ENCODE results near the gene ASPSCR1. TPM values are rescaled to one million over a fixed set of nuclear protein-coding genes. Genes with fewer than 3 reads are reported as not detected.

The ASPSCR1 gene
- total RNA-seq, 1 experiment from 2014 or later = 85.0 TPM

DNA sequence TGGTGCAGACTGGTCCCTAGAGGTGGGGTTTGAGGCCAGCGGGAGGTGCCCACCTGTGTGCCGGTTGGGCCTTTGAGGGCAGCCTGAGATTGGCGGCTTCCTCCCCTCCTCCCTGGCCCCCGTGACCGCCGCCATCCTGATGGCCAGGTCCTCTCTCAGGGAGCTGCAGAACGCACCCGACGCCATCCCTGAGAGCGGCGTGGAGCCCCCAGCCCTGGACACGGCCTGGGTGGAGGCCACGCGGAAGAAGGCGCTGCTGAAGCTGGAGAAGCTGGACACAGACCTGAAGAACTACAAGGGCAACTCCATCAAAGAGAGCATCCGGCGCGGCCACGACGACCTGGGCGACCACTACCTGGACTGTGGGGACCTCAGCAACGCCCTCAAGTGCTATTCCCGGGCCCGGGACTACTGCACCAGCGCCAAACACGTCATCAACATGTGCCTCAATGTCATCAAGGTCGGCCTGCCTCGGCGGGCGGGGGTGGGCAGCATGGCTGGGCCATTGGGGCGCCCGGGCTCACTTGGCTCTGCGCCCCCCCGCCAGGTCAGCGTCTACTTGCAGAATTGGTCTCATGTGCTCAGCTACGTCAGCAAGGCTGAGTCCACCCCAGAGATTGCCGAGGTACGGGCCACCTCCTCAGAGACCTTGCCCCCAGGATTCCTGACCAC lies 77.1 kb downstream of the ASPSCR1 start:
- DNase-seq (ENCODE audit: low spot score) = no peak

DNA sequence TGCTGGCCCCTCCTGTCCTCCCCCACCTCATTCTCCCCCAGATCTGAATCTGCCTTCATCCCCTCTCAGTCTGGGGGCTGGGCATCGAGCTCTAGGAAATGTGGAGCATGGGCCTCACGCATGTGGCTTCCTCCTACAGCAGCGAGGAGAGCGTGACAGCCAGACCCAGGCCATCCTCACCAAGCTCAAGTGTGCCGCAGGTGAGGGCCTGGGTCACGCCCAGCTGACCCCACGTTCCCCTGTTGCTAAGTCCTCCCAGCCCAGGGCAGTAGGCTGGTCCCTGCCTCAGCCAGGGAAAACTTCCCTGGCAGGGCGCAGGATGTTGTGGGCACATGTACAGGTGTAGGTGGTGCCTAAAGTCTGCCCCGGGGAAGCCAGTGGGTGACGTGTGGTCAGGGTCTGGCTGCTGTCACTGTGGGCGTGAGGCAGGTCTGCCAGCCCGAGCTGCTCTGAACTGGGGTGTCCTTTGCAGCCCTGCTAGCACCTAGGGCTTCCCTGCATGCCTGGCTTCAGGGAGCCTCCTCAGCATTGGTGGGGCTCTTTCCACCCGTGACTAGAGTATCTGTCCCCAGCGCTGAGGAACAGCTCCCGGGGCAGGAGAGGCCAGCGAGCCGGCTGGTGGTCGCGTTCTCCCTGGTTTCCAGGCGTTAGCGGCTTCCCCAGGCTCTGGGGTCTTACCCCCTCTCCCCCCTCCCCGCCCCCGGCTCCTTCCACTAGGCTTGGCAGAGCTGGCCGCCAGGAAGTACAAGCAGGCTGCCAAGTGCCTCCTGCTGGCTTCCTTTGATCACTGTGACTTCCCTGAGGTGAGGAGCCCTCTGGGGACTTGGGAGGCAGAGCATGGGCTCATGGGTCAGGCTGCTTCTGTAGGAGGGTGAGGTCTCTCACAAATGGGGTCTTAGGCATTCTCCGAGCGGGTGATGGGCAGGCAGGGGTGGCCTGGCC lies 77.9 kb downstream of the ASPSCR1 start:
- DNase-seq (ENCODE audit: low spot score) = no peak

DNA sequence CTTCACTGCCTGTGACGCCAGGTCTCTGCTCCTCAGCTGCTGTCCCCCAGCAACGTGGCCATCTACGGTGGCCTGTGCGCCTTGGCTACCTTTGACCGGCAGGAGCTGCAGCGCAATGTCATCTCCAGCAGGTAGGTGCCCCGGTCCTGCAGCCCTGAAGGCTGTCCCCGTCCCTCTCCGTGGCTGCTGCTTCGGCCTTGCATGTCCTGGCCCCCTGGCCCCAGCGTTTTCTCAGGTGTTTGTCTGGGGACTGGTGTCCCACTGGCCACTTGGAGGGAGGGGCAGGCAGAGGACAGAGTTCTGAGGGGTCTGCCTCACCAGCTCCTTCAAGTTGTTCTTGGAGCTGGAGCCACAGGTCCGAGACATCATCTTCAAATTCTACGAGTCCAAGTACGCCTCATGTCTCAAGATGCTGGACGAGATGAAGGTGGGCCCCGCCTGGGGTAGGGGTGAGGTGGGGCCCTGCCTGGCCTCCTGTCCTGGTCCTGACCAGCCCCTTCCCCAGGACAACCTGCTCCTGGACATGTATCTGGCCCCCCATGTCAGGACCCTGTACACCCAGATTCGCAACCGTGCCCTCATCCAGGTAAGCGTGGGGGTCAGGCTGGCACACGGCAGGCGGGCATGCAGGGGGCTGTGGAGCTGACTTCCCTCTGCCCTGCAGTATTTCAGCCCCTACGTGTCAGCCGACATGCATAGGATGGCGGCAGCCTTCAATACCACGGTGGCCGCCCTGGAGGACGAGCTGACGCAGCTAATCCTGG lies 78.7 kb downstream of the ASPSCR1 start:
- DNase-seq (ENCODE audit: low spot score) = no peak

DNA sequence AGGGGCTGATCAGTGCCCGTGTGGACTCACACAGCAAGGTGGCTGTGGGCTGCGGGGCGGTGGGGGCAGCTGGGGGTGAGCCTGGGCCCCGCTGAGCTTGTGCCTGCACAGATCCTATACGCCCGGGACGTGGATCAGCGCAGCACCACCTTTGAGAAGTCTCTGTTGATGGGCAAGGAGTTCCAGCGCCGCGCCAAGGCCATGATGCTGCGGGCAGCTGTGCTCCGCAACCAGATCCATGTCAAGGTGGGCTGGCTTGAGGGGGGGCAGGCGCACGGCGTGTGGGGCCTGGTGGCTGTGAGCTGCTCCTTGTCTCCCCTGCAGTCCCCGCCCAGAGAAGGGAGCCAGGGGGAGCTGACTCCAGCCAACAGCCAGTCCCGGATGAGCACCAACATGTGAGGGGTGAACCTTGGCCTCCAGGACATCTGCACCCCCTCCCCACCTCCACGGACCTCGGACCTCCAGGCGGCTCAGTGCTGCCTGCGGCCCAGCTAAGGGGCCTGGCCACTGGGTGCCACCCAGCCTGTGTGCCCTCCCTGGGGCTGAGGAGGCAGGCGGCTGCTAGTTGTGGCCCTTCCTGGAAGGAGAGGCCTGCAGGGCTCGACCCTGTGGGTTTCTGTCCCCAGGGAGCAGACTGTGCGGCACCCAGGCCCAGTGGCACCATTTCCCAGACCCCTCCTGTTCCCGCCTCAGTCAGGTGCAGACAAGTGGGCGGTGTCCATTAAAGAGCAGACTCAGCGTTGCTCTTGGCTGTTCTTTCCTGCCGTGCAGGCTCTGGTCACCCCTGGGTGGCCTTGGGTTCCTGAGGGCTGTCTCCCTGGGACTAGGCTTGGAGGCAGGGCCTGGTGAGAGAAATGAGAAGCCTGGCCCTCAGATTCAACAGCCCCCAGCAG lies 79.5 kb downstream of the ASPSCR1 start:
- DNase-seq (ENCODE audit: low spot score) = no peak

DNA sequence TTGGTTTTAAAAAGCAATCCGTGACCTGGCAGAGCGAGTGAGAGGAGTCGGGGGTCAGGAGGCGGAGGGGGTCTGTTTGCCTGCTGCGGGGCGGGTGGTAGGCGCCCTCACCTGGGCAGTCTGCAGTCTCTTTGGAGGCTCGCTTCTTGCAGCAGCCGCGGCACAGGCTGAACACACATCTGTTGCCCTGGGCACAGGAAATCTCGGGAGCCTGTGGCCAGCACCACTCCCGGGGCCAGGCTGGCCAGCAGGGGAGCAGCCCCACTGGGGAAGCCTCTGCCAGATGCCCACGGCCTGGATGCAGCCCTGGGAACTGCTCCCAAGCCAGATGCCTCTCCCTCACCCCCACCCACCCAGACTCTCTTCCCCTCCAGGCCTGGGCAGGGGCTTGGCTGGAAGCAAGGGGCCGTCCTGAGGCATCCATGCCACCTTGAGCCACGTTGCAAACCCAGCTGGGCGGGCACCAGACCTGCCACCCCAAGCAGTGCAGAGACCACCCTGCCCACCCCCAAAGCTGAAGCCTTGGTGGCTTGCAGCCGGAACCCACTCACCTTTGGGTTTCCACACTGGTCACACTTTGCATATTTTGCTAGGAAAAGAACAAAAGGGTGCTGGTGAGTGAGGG lies 80.9 kb downstream of the ASPSCR1 start:
- DNase-seq (ENCODE audit: low spot score) = no peak

DNA sequence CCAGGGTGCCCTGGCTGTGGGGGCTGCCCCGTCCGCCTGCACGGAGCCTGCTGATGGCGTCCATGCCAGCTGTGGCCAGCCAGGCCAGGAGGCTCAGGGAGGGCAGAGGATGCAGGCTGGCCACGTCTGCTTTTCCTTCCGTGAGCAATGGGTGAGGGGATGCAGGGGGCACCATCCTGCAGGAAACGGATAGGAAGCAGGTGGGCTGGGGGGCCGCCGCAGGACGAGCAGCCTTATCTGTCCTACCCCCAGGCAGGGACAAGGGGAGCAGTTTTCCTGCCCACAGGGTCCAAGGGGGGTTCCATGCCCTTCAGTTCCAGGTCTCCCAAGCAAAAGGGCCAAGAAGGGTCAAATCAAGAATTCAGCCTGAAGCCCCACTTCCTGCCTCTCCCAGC lies 81.4 kb downstream of the ASPSCR1 start:
- DNase-seq (ENCODE audit: low spot score) = no peak

DNA sequence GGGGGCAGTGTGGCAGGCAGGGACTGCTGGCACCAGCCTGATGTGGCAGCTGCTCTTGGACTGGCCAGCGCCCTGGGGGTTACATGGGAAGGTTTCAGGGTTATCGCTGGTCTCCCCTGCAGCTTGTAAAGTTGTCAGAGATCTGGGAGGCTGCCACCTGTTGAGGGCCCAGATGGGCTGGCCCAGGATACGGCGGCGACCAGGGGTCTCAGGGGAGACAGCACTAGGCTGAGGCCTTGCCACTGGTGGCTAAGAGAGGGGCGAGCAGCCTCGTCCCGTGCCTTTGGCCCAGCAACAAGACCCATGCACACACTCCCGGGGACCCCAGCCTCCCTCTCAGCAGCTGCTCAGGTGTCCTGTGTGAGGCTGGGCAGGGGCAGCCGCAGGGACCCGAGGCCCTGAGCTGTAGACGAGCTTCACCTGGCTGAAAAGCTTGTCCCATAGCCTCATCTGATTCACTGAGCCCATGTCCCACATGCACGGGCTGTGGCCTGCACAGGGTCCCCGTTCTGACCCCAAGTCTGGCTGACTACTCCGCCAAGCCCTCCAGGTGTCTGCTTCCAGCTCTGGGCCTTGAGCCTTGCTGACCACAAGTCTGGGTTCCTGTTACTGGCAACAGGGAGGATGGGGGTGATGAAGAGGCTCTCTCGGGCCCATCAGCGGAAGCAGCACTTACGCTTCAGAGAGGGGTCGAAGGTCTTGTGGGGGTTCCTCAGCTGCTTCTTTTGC lies 82.0 kb downstream of the ASPSCR1 start:
- DNase-seq (ENCODE audit: low spot score) = no peak

DNA sequence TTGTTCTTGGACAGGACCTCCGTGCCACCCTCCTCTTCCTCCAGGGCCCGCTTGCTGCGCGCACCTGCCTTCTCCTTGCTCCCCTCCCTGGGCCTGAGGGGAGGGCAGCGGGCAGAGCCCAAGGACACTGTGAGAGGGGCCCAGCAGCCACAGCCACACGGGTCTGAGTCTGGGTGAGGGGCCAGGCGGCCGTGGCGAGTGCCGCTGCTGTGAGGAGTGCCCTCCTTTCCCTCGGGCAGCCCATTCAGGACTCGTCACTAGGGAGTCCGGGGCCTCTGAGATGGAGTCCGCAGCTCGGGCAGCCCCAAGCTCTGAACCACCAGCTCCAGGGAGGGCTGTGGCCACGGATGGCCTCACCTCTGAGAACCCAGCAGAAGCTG lies 82.6 kb downstream of the ASPSCR1 start:
- DNase-seq (ENCODE audit: low spot score) = no peak

DNA sequence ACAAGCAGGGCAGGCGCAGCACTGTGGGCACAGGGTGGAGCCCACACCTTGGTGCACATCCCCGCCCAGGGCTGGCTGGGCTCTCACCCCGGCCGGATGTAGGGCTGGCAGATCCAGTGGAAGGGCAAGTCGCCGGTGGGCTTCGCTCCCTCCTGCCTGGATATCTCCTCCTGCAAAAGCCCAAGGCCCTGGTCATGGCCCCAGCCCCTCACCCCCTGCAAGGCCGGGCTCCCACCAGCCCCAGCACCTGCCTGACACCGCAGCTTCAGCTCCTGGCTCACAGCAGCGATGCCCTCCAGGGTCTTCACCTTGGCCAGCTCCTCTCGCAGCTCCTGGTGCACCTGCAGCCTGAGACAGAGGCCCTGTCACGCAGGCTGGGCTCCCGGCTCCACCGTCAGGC lies 83.2 kb downstream of the ASPSCR1 start:
- no peak for DNase-seq (ENCODE audit: low spot score)

DNA sequence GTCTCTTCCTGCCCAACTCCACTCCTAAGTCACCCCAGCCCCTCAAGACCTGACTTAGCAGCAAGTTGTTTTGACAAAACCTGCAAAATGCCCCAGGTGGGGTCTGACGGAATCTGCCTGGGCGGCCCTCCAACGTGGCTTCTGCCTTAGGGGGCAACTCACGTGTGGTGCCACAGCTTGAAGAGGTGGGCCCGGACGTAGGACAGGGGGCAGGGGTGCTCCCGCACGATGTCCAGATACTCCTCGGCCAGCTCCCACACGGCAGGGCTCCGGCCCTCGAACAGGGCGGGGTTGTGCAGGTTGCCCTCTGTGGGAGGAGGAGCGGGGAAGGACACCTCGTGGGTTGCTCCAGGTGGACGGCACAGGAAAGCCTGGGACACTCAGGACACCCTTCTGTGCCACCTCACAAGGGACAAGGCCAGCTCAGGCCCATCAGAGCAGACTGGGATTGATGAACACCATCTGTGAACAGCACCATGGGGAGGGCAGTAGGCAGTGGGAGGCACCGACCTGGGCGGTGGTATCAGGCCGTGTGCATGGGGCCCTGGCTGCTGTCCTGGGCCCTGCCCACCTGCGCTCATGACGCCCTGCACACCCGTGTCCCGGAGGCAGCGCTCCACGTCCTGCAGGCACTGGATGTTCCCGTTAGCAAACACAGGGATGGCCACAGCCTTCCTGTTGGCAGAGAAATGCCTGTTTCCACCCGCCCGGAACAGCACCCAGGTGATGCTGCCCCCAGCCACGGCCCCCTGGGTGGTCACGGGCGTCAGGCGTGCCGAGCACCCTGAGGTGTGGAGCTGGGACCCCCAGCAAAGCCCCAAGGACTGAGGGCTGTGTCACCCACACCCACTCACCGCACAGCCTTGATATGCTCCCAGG lies 83.9 kb downstream of the ASPSCR1 start:
- DNase-seq (ENCODE audit: low spot score) = no peak

DNA sequence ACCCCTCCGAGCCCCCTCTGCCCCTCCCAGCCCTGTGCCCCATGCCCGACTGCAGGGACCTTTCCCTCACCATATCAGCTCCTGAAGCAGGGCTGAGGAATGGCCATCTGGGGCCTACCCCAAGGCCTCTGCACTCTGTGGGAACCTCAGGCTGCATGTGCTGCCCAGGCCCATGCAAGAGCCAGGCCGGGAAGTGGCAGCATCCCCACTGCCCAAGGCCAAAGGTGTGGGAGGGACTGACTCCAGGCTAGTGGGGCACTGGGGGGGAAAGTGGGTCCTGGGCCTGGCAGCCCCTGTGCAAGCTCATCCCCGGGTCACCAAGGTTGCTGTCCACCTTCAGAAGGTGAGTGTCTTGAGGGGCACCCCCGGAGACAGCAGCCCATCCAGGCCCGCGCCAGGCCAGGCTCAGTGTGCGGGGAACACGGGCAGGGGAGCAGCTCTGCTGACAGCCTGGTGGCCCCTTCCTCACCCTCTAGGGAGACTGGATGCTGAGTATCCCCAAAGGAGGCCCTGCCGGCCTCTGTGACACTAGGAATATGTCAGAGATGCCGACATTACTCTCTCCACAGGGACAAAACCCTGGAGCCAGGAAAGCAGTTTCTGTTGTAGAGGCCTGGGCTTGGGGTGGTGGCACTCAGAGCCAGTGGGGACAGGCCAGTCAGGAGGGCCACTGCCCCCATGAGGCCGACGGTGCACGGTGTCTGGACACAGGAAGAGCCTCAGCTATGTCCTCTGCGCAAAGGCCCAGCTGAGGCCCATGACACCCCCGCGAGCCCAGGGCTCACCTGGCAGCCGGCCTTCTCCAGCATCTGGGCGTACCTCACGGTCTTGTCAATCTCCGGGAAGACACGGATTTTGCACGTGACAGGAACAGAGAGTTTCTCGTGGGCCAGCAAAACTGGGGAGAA lies 84.9 kb downstream of the ASPSCR1 start:
- no peak for DNase-seq (ENCODE audit: low spot score)

DNA sequence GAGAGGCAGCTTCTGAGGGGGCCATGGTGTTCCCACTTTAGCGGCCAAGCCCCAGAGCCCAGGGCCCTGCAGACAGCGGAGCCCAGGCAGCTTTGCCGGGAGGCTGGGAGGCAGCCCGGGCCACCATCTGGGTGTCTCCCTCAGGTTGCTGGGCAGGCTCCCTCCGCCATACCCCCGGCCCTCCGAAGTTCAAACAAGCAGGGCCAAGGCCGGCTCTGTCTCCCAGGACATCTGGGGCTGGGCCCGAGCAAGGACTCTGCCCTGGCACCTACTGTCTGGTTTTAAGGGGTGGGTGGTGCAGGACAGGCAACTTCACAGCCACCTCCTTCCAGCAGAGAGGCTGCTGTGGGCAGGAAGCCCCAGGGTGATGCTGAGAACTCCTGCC lies 85.5 kb downstream of the ASPSCR1 start:
- no peak for DNase-seq (ENCODE audit: low spot score)

DNA sequence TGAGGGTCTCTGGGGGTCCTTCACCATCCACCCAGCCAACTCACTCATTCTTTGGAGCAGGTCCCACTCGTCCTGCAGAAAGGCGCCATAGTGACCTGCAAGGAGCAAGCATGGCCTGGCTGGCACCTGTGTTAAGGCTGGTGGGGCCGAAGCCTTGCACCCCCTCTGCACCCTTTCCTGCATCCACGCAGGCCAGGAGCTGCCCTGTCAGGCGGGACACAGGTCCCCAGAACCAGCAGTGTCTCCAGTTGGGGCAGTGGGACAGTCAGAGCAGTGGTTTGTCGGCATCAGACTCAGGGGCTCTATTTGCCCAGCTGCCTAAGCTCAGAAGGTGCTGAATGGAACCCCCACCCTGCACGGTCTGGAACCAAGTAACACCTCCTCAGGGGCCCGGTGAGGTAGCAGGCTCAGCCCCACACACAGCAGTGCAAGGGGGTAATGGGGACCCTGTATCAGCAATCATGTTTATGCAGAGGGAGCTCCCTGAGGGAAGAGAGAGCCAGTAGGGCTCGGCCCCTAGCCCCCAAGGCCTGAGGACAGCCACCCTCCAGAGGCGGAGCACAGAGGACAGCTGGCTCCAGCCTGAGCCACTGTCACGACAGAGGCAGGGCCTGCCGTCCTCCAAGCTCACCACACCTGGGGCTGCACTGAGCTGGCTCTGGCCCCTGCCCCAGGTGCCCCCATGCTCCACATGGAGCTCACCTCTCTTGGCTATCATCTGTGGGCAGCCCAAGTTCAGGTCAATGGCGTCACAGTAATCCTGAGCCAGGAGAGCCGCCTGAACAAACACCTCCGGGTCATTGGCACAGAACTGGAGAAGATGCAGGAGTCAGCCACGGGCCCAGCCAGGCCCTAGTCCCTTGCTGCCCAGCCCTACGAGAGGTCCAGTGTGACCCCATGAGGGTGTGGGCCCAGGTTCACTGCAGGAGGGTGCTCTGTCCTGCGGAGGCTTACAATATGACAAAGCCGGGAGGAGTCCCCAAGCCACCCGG lies 86.3 kb downstream of the ASPSCR1 start:
- no peak for DNase-seq (ENCODE audit: low spot score)

DNA sequence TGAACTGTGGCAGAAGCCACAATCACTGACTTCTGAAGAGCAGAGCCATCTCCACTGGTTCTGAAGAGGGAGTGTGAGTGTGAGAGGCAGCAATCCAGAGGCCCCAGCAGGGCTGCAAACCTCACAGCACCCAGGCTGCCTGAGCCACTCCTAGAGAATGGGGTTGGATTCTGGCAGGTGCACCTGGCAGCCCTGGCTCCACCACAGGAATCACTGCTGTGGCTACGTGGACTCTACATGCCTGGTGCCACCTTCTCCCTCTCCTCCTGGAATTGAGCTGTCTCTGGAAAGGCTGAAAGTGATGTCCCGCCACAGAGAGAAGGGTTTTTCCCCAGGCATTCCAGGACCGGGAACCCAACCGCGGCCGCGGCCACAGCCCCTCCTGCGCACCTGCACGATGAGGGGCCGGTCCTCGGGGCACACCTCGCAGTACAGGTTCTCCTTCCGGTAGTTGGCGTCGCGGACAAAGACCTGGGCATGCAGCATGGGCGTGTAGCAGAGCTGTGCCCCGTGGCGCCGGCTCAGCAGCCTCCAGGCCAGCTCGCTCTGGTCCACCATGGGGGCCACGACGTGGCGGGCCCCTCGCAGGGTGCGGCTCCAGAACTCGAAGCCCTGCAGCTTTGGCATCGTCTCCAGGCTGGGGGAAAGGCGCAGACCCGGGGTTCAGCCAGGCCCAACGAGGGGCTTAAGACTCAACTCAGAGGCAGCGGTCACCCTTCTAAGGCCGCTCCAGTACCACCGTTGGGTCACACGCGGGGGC lies 87.2 kb downstream of the ASPSCR1 start:
- DNase-seq (ENCODE audit: low spot score) = peak; percentile 58

DNA sequence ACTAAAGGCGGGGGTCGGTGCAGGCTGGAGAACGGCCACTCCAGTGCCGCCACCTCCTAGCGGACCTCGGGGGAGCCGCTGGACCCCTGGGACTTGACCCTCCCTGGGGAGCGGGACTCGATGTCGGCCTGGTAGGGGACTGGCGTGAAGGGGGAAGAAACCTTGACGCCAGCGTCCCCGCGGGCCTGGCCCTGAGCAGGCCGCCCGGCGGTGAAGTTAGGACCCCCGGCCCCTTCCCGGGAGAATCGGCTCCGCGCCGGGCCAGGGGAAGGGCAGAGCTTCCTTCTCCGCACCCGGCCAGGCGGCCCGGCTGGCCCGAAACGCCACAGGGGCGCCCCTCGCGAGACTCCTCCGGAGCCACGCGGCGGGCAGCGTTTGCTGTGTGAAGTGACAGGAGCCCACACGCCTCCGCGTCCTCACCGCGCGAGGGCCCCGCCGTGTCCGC lies 87.8 kb downstream of the ASPSCR1 start:
- no peak for DNase-seq (ENCODE audit: low spot score)

Measured in HT-29 (cell line).